NB4 (cell line): ENCODE data around the gene TFCP2.

Source experiments
- DNase-seq: peaks from one replicate; pipeline ENCODE4 v3.0.0; 2010; ENCODE audit warnings: low read depth
- H3K4me3 ChIP-seq: one replicate; pipeline ENCODE4 v1.5.1; 2011; ENCODE audit warnings: mild to moderate bottlenecking, low read depth, low read length, moderate library complexity
- CTCF ChIP-seq: IDR thresholded peaks from one replicate; pipeline ENCODE4 v1.5.1; 2012; ENCODE audit warnings: low read depth, low read length
- MAX ChIP-seq: IDR thresholded peaks from 2 replicates; pipeline ENCODE4 v1.6.1; 2011; ENCODE audit warnings: low read depth, low read length
- MYC ChIP-seq: IDR thresholded peaks from 2 replicates; pipeline ENCODE4 v1.6.1; 2011; ENCODE audit warnings: low read depth, low read length
- POLR2A ChIP-seq: IDR thresholded peaks from 2 replicates; pipeline ENCODE4 v1.6.1; 2011; ENCODE audit warnings: mild to moderate bottlenecking; ENCODE audit not compliant: insufficient read length; ENCODE audit errors: extremely low read depth

Gene TFCP2

GRCh38 chr12:51065530-51065929 is 107.4 kb downstream of the TFCP2 start:
- TF ChIP-seq MYC (no peak), POLR2A (no peak), MAX (no peak), CTCF (no peak)
- no peak for DNase-seq
- H3K4me3 ChIP-seq, result no peak overlapping the region

GRCh38 chr12:51062631-51063397 is 110.1 kb downstream of the TFCP2 start:
- no peak overlapping the region for H3K4me3 ChIP-seq
- no peak for DNase-seq
- TF ChIP-seq CTCF, result no peak

- no peak for DNase-seq
- no peak overlapping the region for H3K4me3 ChIP-seq
- TF ChIP-seq MYC (no peak), MAX (no peak), CTCF (no peak), POLR2A (no peak)
Observed at GRCh38 chr12:51059086-51059485, 113.8 kb downstream of the TFCP2 start.

- no peak overlapping the region for H3K4me3 ChIP-seq
- no peak for TF ChIP-seq POLR2A
- TF ChIP-seq MYC, result no peak
- no peak; the same call in 1 of the 2 replicates for TF ChIP-seq MAX
- peak; percentile 92 for DNase-seq
Observed at GRCh38 chr12:51056242-51056641, 116.7 kb downstream of the TFCP2 start.

- no peak for TF ChIP-seq MYC
- no peak for TF ChIP-seq CTCF
- TF ChIP-seq POLR2A, result no peak
- TF ChIP-seq MAX, result no peak
- H3K4me3 ChIP-seq, result no peak overlapping the region
- no peak for DNase-seq
Observed at GRCh38 chr12:51055060-51055459, 117.9 kb downstream of the TFCP2 start.

- TF ChIP-seq POLR2A (no peak), CTCF (no peak), MAX (no peak), MYC (no peak)
- DNase-seq, result no peak
- no peak overlapping the region for H3K4me3 ChIP-seq
Observed at GRCh38 chr12:51051787-51052186, 121.1 kb downstream of the TFCP2 start.
